Hippocampal formation (tissue), 2 donors: Measurements from ENCODE around the gene NPHP1.
"Not testable (repeated sequence)": the region's sequence is repeated elsewhere in the genome, so short reads cannot be mapped to it uniquely, and the experiment has no call there.

ENCODE experiments used
- DNase-seq, 2 donors: peaks; one replicate each; lab custom pipeline; 2025; lab: John Stamatoyannopoulos, UW

Gene NPHP1

GRCh38 chr2:110204408-110205385, at the start of gene NPHP1:
TSS of gene NPHP1 (minus strand) at chr2:110205013. CDS start at chr2:110204968, 45 bp downstream.
- peak; percentile 64 to 88 for DNase-seq

- DNase-seq = not testable (repeated sequence)
These were observed 43.4 kb upstream of the NPHP1 start for GRCh38 chr2:110248081-110248795.

- DNase-seq = not testable (repeated sequence)
These were observed 40.9 kb upstream of the NPHP1 start for GRCh38 chr2:110245488-110246435.

GRCh38 chr2:110243283-110243682, 38.5 kb upstream of the NPHP1 start:
- DNase-seq = not testable (repeated sequence)

- not testable (repeated sequence) for DNase-seq
These were observed 29.7 kb upstream of the NPHP1 start for GRCh38 chr2:110234514-110234913.

- DNase-seq = not testable (repeated sequence)
These were observed 25.1 kb upstream of the NPHP1 start for GRCh38 chr2:110229886-110230285.

GRCh38 chr2:110222626-110223025, 17.8 kb upstream of the NPHP1 start:
- not testable (repeated sequence) for DNase-seq

- no peak for DNase-seq
These were observed 17.1 kb upstream of the NPHP1 start for GRCh38 chr2:110221938-110222337.

GRCh38 chr2:110220190-110220564, 15.4 kb upstream of the NPHP1 start:
- no peak for DNase-seq

- DNase-seq = no peak
These were observed 14.8 kb upstream of the NPHP1 start for GRCh38 chr2:110219496-110220189.

GRCh38 chr2:110218889-110219288, 14.1 kb upstream of the NPHP1 start:
- DNase-seq = not testable (repeated sequence)

- DNase-seq = no peak
These were observed 12.0 kb upstream of the NPHP1 start for GRCh38 chr2:110216803-110217202.

- no peak for DNase-seq
These were observed 11.4 kb upstream of the NPHP1 start for GRCh38 chr2:110216199-110216598.

GRCh38 chr2:110215566-110216158, 10.8 kb upstream of the NPHP1 start:
- DNase-seq = no peak

GRCh38 chr2:110215091-110215490, 10.3 kb upstream of the NPHP1 start:
- DNase-seq = no peak

- DNase-seq = not testable (repeated sequence)
These were observed 8.7 kb upstream of the NPHP1 start for GRCh38 chr2:110213522-110213921.

GRCh38 chr2:110211938-110212858, 7.4 kb upstream of the NPHP1 start, which contains the start of gene MTLN:
TSS of gene MTLN (minus strand) at chr2:110212547. CDS start at chr2:110212525, 22 bp downstream.
- DNase-seq = peak; percentile 56 to 65

GRCh38 chr2:110205660-110206455, 1.0 kb upstream of the NPHP1 start:
- no peak for DNase-seq
